Smooth muscle cell (in vitro differentiated cells): ENCODE results near the gene USP47. TPM values are rescaled to one million over a fixed set of nuclear protein-coding genes. Genes with fewer than 3 reads are reported as not detected.

Experiments used
- DNase-seq: peaks from one replicate; lab custom pipeline; 2025; ENCODE audit not compliant: unreplicated experiment; lab: John Stamatoyannopoulos, UW
- H2AFZ ChIP-seq: fragments of 200-600 bp; sonication (generic); 2 replicates; pipeline ENCODE4 v1.6.0; 2016; ENCODE audit warnings: antibody characterized with exemption, low read depth, mild to moderate bottlenecking
- H3F3A ChIP-seq: fragments of 200-600 bp; sonication (generic); 2 replicates; pipeline ENCODE4 v1.6.0; 2017; ENCODE audit warnings: antibody characterized with exemption, low read depth
- H3K27ac ChIP-seq: fragments of 200-600 bp; sonication (generic); 2 replicates; pipeline ENCODE4 v1.5.1; 2016; ENCODE audit warnings: low read depth, mild to moderate bottlenecking
- H3K27me3 ChIP-seq: fragments of 200-600 bp; sonication (generic); 2 replicates; pipeline ENCODE4 v1.6.1; 2016; ENCODE audit warnings: low read depth, mild to moderate bottlenecking
- H3K36me3 ChIP-seq: fragments of 200-600 bp; sonication (generic); 2 replicates; pipeline ENCODE4 v1.5.1; 2016; ENCODE audit warnings: low read depth
- H3K4me1 ChIP-seq: fragments of 200-600 bp; sonication (generic); 2 replicates; pipeline ENCODE4 v1.5.1; 2016; ENCODE audit warnings: low read depth
- H3K4me2 ChIP-seq: fragments of 200-600 bp; sonication (generic); 2 replicates; pipeline ENCODE4 v1.6.0; 2016; ENCODE audit warnings: mild to moderate bottlenecking
- H3K4me3 ChIP-seq: fragments of 200-600 bp; sonication (generic); 2 replicates; pipeline ENCODE4 v1.5.1; 2016; ENCODE audit warnings: mild to moderate bottlenecking
- H3K79me2 ChIP-seq: fragments of 200-600 bp; sonication (generic); 2 replicates; pipeline ENCODE4 v1.6.0; 2016; ENCODE audit warnings: low read depth, mild to moderate bottlenecking
- H3K9ac ChIP-seq: fragments of 200-600 bp; sonication (generic); 2 replicates; pipeline ENCODE4 v1.6.0; 2016; ENCODE audit warnings: low read depth
- H3K9me3 ChIP-seq: fragments of 200-600 bp; sonication (generic); replicated peaks from 2 replicates; pipeline ENCODE4 v1.5.1; 2016; ENCODE audit warnings: low read depth
- H4K20me1 ChIP-seq: fragments of 200-600 bp; sonication (generic); 2 replicates; pipeline ENCODE4 v1.6.0; 2016; ENCODE audit warnings: low read depth
- CTCF ChIP-seq: fragments of 200-600 bp; sonication (generic); IDR thresholded peaks from 2 replicates; pipeline ENCODE4 v1.5.1; 2017; ENCODE audit warnings: borderline replicate concordance, mild to moderate bottlenecking, antibody characterized with exemption; ENCODE audit not compliant: insufficient read depth, poor library complexity, severe bottlenecking
- WGBS: methylation state at CpG from one replicate; pipeline ENCODE4 v1.1.7; 2016; ENCODE audit warnings: low lambda C conversion rate; 5-methylcytosine and 5-hydroxymethylcytosine counted together
- polyA plus RNA-seq: library from polyadenylated mRNA; unstranded; fragments of >200 nt; fragmentation: Nextera tagmentation; extraction: Ambion mirVana; gene quantifications from 2 replicates; pipeline ENCODE4 v1.2.1, GENCODE V29; 2016
- total RNA-seq: library from RNA; depleted of rRNA; stranded (reverse); fragments of >200 nt; gene quantifications from 2 replicates; pipeline ENCODE4 v1.2.3, GENCODE V29; 2014

USP47 gene
- total and polyA plus RNA-seq, 2 experiments from 2014 or later, result 38.0 to 75.3 TPM

DNA sequence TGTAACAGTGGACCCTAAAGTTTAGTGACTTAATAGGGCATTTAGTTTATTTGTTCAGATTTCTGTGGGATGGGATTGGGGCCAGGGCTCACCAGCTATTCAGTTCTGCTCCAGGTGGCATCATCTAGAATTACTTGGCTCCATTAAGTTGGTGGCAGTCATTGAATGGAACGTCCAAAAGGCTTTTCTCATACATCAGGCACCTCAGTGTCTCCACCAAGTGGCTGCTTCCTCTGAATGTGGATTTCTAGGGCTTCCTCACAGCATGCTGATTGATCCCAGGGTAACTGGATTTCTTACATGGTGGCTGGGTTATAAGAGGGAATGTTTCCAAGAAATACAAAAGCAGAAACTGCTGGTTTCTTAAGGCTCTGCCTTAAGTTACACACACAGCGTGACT is 34.7 kb downstream of the USP47 start:
- peak; percentile 15 for TF ChIP-seq CTCF
- H3F3A ChIP-seq, result no peaks in the 10 kb centered on the region
- H3K27ac ChIP-seq, result no peak overlapping the region
- no peaks in the 10 kb centered on the region for H3K27me3 ChIP-seq
- no peak for DNase-seq
- H3K9me3 ChIP-seq, result no peaks in the 10 kb centered on the region
- peaks cover 96% of the 10 kb centered on the region for H4K20me1 ChIP-seq
- peaks cover 100% of the 10 kb centered on the region for H3K79me2 ChIP-seq
- H3K36me3 ChIP-seq, result no peaks in the 10 kb centered on the region
- H3K4me2 ChIP-seq, result no peak overlapping the region
- no peak overlapping the region for H3K4me3 ChIP-seq
- 73% methylated on average over 2 of the region's 2 CpGs for WGBS
- no peak overlapping the region for H2AFZ ChIP-seq
- H3K9ac ChIP-seq, result no peak overlapping the region
- H3K4me1 ChIP-seq, result peaks cover 4% of the 10 kb centered on the region

GRCh38 chr11:11880179-11880578 is 38.4 kb downstream of the USP47 start:
- 74% methylated on average over 2 of the region's 2 CpGs for whole genome bisulfite sequencing
- no peak overlapping the region for H2AFZ ChIP-seq
- H3K36me3 ChIP-seq, result no peaks in the 10 kb centered on the region
- no peak overlapping the region for H3K9ac ChIP-seq
- H4K20me1 ChIP-seq, result peaks cover 91% of the 10 kb centered on the region
- no peaks in the 10 kb centered on the region for H3K9me3 ChIP-seq
- H3K27ac ChIP-seq, result no peak overlapping the region
- H3K4me1 ChIP-seq, result peaks cover 4% of the 10 kb centered on the region
- H3K4me2 ChIP-seq, result no peak overlapping the region
- H3K4me3 ChIP-seq, result no peak overlapping the region
- TF ChIP-seq CTCF, result no peak
- no peaks in the 10 kb centered on the region for H3K27me3 ChIP-seq
- no peaks in the 10 kb centered on the region for H3F3A ChIP-seq
- peaks cover 88% of the 10 kb centered on the region for H3K79me2 ChIP-seq
- no peak for DNase-seq

DNA sequence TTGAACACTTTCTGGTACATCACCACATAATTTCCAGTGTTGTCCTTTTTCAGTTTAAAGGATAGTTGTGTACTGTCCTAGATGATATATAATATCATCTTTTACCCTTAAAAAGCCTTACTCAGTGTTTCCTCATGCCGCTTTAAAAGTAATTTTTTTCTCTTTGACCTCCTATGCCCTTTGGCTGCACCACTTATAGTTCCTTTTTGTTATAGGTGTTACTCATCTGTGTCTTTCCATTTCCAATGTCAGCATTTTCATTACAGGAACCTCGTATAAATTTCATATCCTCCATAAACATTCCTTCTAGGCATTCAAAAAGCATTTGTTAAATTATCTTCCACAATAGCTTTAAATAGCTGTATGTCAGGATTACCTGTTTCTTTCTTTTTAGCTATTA is 40.8 kb downstream of the USP47 start:
- Histone ChIP-seq H2AFZ (no peak overlapping the region), H3K4me2 (no peak overlapping the region), H3K79me2 (peaks cover 64% of the 10 kb centered on the region), H3K27ac (no peak overlapping the region), H3K9me3 (no peaks in the 10 kb centered on the region), H3K36me3 (peaks cover 18% of the 10 kb centered on the region), H3K27me3 (no peaks in the 10 kb centered on the region), H3K4me3 (no peak overlapping the region), H4K20me1 (peaks cover 67% of the 10 kb centered on the region), H3K4me1 (peaks cover 4% of the 10 kb centered on the region), H3F3A (no peaks in the 10 kb centered on the region), H3K9ac (no peak overlapping the region)
- no peak for DNase-seq
- TF ChIP-seq CTCF, result no peak
- 96% methylated on average over 2 of the region's 2 CpGs for WGBS

GRCh38 chr11:11884351-11884750 is 42.6 kb downstream of the USP47 start:
- Histone ChIP-seq H3K27ac (no peak overlapping the region), H3K79me2 (peaks cover 46% of the 10 kb centered on the region), H2AFZ (no peak overlapping the region), H3K4me1 (no peaks in the 10 kb centered on the region), H4K20me1 (peaks cover 51% of the 10 kb centered on the region), H3K36me3 (peaks cover 22% of the 10 kb centered on the region), H3K9ac (no peak overlapping the region), H3F3A (no peaks in the 10 kb centered on the region), H3K4me3 (no peak overlapping the region), H3K27me3 (no peaks in the 10 kb centered on the region), H3K9me3 (no peaks in the 10 kb centered on the region), H3K4me2 (no peak overlapping the region)
- 96% methylated on average over 2 of the region's 2 CpGs for WGBS
- no peak for DNase-seq
- TF ChIP-seq CTCF, result no peak
